Thymus (tissue), 11 donors: ENCODE measurements around the gene ATP2A3. TPM values are rescaled to one million over a fixed set of nuclear protein-coding genes. Genes with fewer than 3 reads are reported as not detected.
A peak's percentile ranks its signal among the peaks of the same experiment; 100 is the strongest.

Experiments
- DNase-seq, 9 donors: peaks; one replicate each; pipeline ENCODE4 v3.0.0-alpha.2; 2013; ENCODE audit warnings: low spot score in 9 of 9, low read depth in 6 of 9, missing footprints in 1 of 9
- H3K27ac ChIP-seq, 2 donors: one replicate each; pipeline ENCODE4 v1.5.1; 2013; ENCODE audit warnings: control low read depth in 1 of 2, low read depth in 1 of 2, low read length in 1 of 2, mild to moderate bottlenecking in 1 of 2, moderate library complexity in 1 of 2
- H3K27me3 ChIP-seq, 2 donors: one replicate each; pipeline ENCODE4 v1.5.1; 2013; ENCODE audit warnings: low read length in 1 of 2; ENCODE audit not compliant: control insufficient read depth in 2 of 2, insufficient read depth in 1 of 2
- H3K36me3 ChIP-seq, 2 donors: one replicate each; pipeline ENCODE4 v1.5.1; 2013; ENCODE audit warnings: low read length in 1 of 2, mild to moderate bottlenecking in 1 of 2, moderate library complexity in 1 of 2; ENCODE audit not compliant: control insufficient read depth in 2 of 2, insufficient read depth in 2 of 2
- H3K4me1 ChIP-seq, 2 donors: one replicate each; pipeline ENCODE4 v1.5.1; 2013; ENCODE audit warnings: low read length in 2 of 2; ENCODE audit not compliant: control insufficient read depth in 2 of 2, insufficient read depth in 2 of 2
- H3K4me3 ChIP-seq, 2 donors: one replicate each; pipeline ENCODE4 v1.5.1; 2013; ENCODE audit warnings: low read length in 2 of 2, control low read depth in 1 of 2, mild to moderate bottlenecking in 1 of 2
- H3K9me3 ChIP-seq, 2 donors: one replicate each; pipeline ENCODE4 v1.5.1; 2013; ENCODE audit warnings: low read length in 1 of 2, mild to moderate bottlenecking in 1 of 2; ENCODE audit not compliant: control insufficient read depth in 2 of 2, insufficient read depth in 1 of 2
- WGBS: extraction: QIAGEN DNeasy Blood & Tissue Kit; methylation state at CpG from one replicate; pipeline ENCODE4 v1.1.7; 2013; 5-methylcytosine and 5-hydroxymethylcytosine counted together
- polyA plus RNA-seq: library from polyadenylated mRNA; stranded (reverse); fragments of 200-250 nt; gene quantifications from one replicate; pipeline ENCODE4 v1.2.3, GENCODE V29; 2013
- total RNA-seq: library from RNA; stranded (reverse); fragments of 120-200 nt; gene quantifications from one replicate; pipeline ENCODE4 v1.2.4, GENCODE V29; 2013
- donor health status: healthy.

The ATP2A3 gene
- total and polyA plus RNA-seq, 2 donors = 52.9 to 116 TPM

GRCh38 chr17:3986270-3986938, 22.2 kb upstream of the ATP2A3 start:
- DNase-seq = peak in 4 of 9 donors; percentile 47 to 69 (median 53)
- no peaks in the 10 kb centered on the region for H3K9me3 ChIP-seq
- no peak overlapping the region for H3K4me3 ChIP-seq
- H3K27me3 ChIP-seq = peaks cover 0 to 14% of the 10 kb centered on the region in 2 donors
- H3K36me3 ChIP-seq = no peaks in the 10 kb centered on the region
- WGBS = 69% methylated on average over 16 of the region's 16 CpGs
- H3K27ac ChIP-seq = no peak overlapping the region
- peaks cover 2 to 21% of the 10 kb centered on the region in 2 donors for H3K4me1 ChIP-seq

GRCh38 chr17:3985846-3986245, 21.6 kb upstream of the ATP2A3 start:
- Histone ChIP-seq H3K9me3 (no peaks in the 10 kb centered on the region), H3K27ac (no peak overlapping the region), H3K4me3 (no peak overlapping the region), H3K27me3 (peaks cover 0 to 14% of the 10 kb centered on the region in 2 donors), H3K4me1 (peaks cover 2 to 21% of the 10 kb centered on the region in 2 donors), H3K36me3 (no peaks in the 10 kb centered on the region)
- no peak for DNase-seq
- 75% methylated on average over 14 of the region's 14 CpGs for WGBS

GRCh38 chr17:3983606-3984484, 19.6 kb upstream of the ATP2A3 start:
- Histone ChIP-seq H3K9me3 (peaks cover 0 to 8% of the 10 kb centered on the region in 2 donors), H3K4me1 (peaks cover 2 to 21% of the 10 kb centered on the region in 2 donors), H3K36me3 (no peaks in the 10 kb centered on the region), H3K27me3 (peaks cover 0 to 14% of the 10 kb centered on the region in 2 donors), H3K4me3 (no peak overlapping the region), H3K27ac (peak overlapping the region in 1 of 2 donors; percentile 47)
- DNase-seq = no peak
- WGBS = 86% methylated on average over 18 of the region's 18 CpGs

GRCh38 chr17:3982541-3983017, 18.3 kb upstream of the ATP2A3 start:
- H3K27ac ChIP-seq = no peak overlapping the region
- peaks cover 2 to 21% of the 10 kb centered on the region in 2 donors for H3K4me1 ChIP-seq
- WGBS = 98% methylated on average over 8 of the region's 8 CpGs
- no peak for DNase-seq
- peaks cover 0 to 8% of the 10 kb centered on the region in 2 donors for H3K9me3 ChIP-seq
- peaks cover 0 to 14% of the 10 kb centered on the region in 2 donors for H3K27me3 ChIP-seq
- H3K36me3 ChIP-seq = no peaks in the 10 kb centered on the region
- no peak overlapping the region for H3K4me3 ChIP-seq

- peaks cover 0 to 14% of the 10 kb centered on the region in 2 donors for H3K27me3 ChIP-seq
- WGBS = 95% methylated on average over 21 of the region's 21 CpGs
- no peak overlapping the region for H3K27ac ChIP-seq
- peaks cover 0 to 8% of the 10 kb centered on the region in 2 donors for H3K9me3 ChIP-seq
- no peaks in the 10 kb centered on the region for H3K36me3 ChIP-seq
- no peak overlapping the region for H3K4me3 ChIP-seq
- H3K4me1 ChIP-seq = peaks cover 2 to 21% of the 10 kb centered on the region in 2 donors
- DNase-seq = no peak
Observed at GRCh38 chr17:3982113-3982512, 17.9 kb upstream of the ATP2A3 start.

- DNase-seq = no peak
Observed at GRCh38 chr17:3981455-3981854, 17.2 kb upstream of the ATP2A3 start.

GRCh38 chr17:3980381-3981014, 16.3 kb upstream of the ATP2A3 start:
- DNase-seq = no peak
- peaks cover 0 to 6% of the 10 kb centered on the region in 2 donors for H3K4me1 ChIP-seq
- H3K9me3 ChIP-seq = peaks cover 0 to 8% of the 10 kb centered on the region in 2 donors
- H3K27me3 ChIP-seq = peaks cover 0 to 3% of the 10 kb centered on the region in 2 donors
- no peak overlapping the region for H3K4me3 ChIP-seq
- WGBS = 95% methylated on average over 19 of the region's 19 CpGs
- no peaks in the 10 kb centered on the region for H3K36me3 ChIP-seq
- no peak overlapping the region for H3K27ac ChIP-seq

More at GRCh38 chr17:3981455-3981854, 17.2 kb upstream of the ATP2A3 start:
- WGBS = 97% methylated on average over 23 of the region's 23 CpGs
- Histone ChIP-seq H3K27ac (no peak overlapping the region), H3K9me3 (peaks cover 0 to 8% of the 10 kb centered on the region in 2 donors), H3K4me1 (peaks cover 2 to 14% of the 10 kb centered on the region in 2 donors), H3K4me3 (no peak overlapping the region), H3K27me3 (peaks cover 0 to 12% of the 10 kb centered on the region in 2 donors), H3K36me3 (no peaks in the 10 kb centered on the region)

- H3K4me1 ChIP-seq = peaks cover 0 to 6% of the 10 kb centered on the region in 2 donors
- WGBS = 95% methylated on average over 4 of the region's 4 CpGs
- DNase-seq = no peak
- no peaks in the 10 kb centered on the region for H3K27me3 ChIP-seq
- H3K36me3 ChIP-seq = no peaks in the 10 kb centered on the region
- H3K27ac ChIP-seq = no peak overlapping the region
- H3K9me3 ChIP-seq = peaks cover 0 to 18% of the 10 kb centered on the region in 2 donors
- no peak overlapping the region for H3K4me3 ChIP-seq
Observed at GRCh38 chr17:3979290-3979611, 15.0 kb upstream of the ATP2A3 start.
